ENCODE results near the gene SMARCAL1.
"Not testable (repeated sequence)": the region's sequence is repeated elsewhere in the genome, so short reads cannot be mapped to it uniquely, and the experiment has no call there.

The SMARCAL1 gene

GRCh38 chr2:216412022-216412999 lies at the start of gene SMARCAL1:
Gene SMARCAL1 (plus strand): TSS chr2:216412484. CDS start chr2:216414705, 2,221 bp downstream.
- DNase-seq (ENCODE audit: low read depth): peak; percentile 96

GRCh38 chr2:216362730-216363129 lies 49.6 kb upstream of the SMARCAL1 start:
- DNase-seq (ENCODE audit: low read depth): no peak

- DNase-seq (ENCODE audit: low read depth): no peak
Measured at GRCh38 chr2:216363221-216363620, 49.1 kb upstream of the SMARCAL1 start.

DNA sequence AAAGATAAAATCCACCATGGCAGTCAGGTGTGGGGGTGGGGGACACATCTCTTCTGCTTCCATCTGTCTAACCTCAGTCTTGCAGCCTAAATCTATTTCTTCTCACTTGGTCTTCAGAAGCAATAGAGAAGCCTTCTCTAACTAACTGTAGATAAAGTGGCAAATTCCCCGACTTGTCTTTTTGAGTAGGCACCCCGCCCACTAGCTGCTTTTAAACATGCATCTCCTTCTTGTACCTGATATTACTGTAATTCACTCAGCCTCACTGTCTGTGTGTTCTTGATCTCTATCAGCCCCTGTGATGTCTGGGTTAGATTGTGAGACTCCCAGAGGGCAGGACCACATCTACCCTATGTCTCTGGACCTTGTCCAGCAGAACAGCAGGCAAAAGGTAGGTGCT lies 46.8 kb upstream of the SMARCAL1 start:
- DNase-seq (ENCODE audit: low read depth): no peak

DNA sequence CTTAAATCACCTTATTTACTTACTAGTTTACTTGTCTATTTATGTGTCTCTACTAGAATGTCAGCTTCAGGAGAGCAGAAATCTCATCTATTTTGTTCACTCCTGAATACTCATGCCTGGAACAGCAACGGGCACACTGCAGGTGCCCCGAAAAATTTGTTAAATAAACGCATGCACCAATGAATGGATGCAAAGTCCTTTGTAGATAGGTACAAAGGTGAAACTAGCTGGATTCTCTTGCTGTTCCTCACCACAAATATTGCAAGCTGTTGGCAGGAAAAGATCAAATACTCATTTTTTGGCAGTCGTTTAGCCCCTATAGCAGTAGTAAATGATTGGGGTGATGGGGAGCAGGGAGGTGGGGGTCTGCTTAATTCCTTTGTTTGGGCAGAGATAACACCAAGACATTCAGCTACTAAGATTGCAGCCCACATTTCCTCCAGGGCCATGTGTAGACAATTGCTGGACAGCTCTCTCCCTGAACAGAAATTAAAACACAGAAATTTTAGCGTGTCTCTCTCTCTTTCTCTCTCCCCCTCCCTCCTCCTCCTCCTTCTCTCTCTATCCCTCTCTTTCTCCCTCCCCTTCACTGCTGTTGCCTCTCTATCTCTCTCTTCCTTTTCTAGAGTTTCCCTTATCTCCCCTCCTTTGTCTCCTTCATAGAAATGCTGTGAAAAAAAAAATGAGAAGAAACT lies 45.4 kb upstream of the SMARCAL1 start:
- DNase-seq (ENCODE audit: low read depth): no peak

DNA sequence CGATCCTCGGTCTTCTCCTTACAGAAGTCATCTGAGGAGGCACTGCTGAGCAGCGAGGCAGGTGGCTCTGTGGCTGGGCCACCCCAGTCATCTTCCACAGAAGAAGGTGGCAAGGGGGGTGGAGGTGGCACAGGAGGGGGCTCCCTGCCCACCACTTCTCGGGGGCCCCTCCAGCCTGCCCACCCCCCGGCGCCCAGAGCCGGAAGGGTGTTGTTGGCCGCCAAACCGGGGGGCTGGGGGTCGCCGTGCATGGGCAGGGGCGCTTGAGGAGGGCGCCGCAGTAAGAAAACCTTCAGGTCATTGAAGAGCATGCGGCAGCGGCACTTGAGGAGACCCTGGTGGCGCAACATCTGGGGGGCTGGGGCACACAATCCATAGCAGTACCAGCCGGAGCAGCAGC lies 42.5 kb upstream of the SMARCAL1 start:
- no peak for DNase-seq (ENCODE audit: low read depth)

DNA sequence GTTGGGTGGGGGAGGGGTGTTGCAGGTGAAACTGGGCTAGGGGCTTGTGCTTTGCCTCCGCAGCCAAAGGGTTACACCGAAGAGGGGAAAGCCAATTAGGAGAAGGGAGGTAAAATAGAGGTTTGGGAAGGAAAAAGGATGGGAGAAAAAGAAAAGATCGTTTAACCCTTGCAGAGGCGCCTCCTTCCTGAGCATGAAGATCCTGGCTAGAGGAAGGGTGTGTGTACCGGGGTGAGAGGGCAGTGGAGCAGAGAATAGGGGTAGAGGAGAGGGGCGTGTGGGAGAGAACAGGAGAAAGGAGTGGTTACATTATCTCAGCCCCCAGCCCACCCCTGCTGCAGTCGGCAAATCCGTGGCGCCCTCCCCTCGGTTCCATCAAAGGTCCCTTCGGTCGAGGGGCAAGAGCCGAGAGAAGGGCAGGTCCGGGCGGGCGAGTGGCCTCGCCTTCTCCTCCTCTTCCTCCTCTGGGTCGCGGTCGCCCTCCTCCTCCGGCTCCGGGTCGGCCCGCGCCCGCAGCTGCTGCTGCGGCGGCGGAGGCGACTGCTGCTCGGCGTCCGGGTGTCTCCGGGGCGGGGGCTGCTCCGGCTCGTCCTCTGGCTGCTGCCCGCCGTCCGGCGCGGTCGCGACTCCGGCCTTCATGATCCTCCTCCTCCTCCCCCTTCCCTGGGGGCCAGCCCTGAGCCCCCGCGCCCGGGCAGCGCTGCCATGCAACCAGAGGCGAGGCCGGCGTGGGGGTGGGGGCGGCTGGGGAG lies 41.1 kb upstream of the SMARCAL1 start:
- no peak for DNase-seq (ENCODE audit: low read depth)

DNA sequence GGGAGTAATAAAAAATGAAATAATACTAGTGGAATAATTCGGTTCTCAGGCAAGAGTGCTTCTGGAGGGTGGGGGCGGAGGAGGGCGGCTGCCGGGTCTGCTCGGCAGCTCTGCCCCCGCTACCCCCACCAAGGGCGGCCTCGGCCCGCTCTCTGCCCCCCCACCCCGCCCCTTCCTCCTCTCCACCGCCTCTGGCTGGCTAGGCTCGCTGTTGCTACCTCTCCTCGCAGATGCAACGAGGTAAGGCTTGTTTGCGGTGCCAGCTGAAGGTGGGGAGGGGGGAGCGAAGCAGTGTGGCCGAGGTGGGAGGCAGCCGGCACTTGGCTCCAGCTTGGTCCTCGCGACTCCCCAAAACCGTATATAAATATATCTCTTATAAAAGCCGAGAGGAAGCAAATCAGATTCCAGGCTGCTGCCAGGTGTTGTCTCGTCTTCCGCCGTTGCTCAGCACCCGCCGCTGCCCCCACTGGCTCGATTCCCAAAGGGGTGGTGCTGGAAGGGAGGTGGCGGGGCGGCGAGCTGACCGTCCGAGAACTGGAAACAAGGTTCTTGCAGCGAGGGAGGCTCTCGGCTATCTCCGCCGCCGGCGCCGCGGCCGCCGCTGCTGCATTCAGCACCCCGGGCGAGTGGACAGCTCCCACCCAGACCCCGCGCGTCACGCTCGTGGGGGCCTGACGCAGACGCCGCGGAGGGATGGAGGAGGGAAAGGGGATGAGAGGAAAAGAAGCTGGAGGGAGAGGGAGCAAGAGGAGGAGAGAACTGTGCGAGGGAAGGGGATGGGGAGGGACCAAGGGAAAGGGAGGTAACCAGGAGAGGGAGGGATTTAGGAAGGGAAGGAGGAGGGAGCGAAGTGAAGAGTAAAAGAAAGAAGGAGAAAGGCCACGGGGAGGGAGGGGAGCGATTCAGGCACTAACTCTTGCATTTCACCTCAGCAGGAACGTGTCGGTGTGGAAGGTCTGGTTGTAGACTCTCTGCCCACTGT lies 40.3 kb upstream of the SMARCAL1 start, which contains the start of gene MARCHF4:
MARCHF4 (minus strand) TSS at position 763 of the 982 bp plus-strand sequence. CDS start 2,223 bp downstream, outside the sequence.
- DNase-seq (ENCODE audit: low read depth): peak; percentile 62

- no peak for DNase-seq (ENCODE audit: low read depth)
Measured at GRCh38 chr2:216372761-216373291, 39.5 kb upstream of the SMARCAL1 start.

DNA sequence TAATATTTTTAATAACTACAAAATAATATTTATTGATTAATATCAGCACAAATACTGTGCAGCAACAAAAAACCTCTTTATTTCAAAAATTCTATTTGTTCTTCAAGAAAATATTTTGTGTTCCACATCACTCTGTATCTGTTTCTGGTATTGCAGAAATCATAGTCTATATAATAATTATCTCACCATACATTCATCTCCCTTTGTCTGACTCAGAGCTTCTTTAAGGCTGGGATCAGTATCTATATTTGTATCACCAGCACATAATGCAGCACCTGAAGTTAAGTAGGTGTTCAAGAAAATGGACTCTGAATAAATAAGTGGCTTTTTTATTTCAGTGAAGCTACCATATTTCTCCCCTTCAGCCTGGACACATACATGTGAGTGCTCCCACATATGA lies 38.4 kb upstream of the SMARCAL1 start:
- no peak for DNase-seq (ENCODE audit: low read depth)

DNA sequence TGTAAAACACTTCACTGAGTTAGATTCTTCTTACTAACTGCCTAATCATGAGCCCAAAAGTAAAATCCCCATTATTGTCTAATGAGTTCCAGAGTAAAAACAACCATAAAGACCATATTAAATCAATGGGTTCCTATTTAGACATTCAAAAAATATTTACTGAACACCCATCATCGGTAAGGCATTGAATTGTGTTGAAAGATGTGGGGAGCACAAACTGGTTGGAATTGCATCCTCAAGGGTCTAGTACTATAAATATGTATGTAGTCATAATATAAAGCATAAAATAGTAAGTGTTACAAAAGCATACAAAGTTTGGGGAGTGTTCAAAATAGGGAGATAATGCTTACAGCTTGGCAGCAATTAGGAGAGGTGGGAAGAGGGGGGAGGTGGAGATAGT lies 37.0 kb upstream of the SMARCAL1 start:
- DNase-seq (ENCODE audit: low read depth): no peak

DNA sequence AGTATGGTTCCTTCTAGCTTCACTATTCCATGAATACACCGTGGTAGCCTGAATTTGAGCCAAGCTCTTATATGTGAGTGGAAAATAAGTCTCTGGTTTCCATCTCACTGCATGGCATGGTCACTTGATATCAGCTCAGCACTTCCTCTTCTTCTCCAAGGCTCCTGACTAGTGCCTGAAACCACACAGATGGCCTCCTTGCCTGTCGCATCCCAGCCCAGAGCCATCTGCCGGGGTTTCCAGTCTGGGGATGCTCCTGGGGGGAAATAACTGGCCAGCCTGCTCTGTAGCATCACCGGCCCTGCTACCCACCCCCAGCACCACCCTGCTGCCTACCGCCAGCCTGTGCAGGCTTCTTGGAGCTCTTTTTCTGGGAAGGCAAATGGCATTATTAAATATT lies 32.3 kb upstream of the SMARCAL1 start:
- no peak for DNase-seq (ENCODE audit: low read depth)

- DNase-seq (ENCODE audit: low read depth): not testable (repeated sequence)
Measured at GRCh38 chr2:216384409-216384808, 27.9 kb upstream of the SMARCAL1 start.

GRCh38 chr2:216385478-216385877 lies 26.8 kb upstream of the SMARCAL1 start:
- DNase-seq (ENCODE audit: low read depth): no peak

GRCh38 chr2:216387262-216387661 lies 25.0 kb upstream of the SMARCAL1 start:
- DNase-seq (ENCODE audit: low read depth): no peak

DNA sequence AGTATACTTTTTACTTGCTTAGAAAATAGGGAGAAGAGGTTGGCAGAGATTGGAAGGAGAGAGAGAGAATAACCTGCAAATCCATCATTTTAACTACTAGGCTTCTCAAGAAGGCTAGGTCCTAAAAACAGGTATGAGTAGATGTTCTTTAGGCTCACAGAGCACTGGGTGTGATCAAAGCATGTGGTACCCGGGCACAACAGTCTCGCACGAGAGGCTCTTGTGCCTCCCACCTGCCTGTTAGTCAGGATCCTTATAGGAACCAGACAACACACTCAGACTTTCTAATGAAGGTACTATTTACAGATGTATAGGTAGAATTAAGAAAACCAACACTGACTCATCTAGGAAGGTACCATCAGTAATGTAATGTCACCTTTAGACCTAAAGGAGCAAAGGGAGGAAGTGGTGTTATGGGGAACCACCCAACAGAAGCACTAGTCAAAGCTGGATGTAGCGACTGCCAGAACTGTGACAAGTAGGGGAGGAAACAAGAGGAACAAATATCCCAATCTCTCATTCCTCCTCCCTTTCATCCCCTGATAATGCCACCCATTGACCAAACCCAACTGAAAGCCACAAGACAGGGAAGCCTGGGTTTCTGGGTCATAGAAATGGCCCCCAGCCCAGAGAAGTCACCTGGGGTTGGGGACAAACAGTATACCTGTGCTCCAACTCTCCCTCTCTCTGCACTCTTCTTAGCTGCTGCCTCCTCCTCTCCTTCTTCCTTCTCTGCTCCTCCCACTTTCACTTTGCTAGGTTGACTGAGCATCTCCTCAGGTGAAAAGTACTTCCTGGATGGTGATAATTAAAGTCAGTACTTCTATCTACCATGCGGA lies 24.0 kb upstream of the SMARCAL1 start:
- no peak for DNase-seq (ENCODE audit: low read depth)

GRCh38 chr2:216389570-216389969 lies 22.7 kb upstream of the SMARCAL1 start:
- DNase-seq (ENCODE audit: low read depth): no peak

DNA sequence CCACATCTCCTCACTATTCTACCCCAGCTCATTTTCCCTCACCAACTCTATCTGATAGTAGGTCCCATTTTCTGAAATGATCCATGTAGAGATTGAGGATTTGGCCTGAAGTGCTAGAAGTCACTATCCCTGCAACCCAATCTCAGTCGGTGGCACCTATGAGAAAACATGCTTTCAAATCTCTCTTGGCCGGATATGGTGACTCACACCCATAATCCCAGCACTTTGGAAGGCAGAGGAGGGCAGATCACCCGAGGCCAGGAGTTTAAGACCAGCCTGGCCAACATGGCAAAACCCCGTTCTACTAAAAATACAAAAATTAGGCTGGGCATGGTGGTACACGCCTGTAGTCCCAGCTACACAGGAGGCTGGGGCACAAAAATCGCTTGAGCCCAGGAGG lies 20.9 kb upstream of the SMARCAL1 start:
- DNase-seq (ENCODE audit: low read depth): no peak

- DNase-seq (ENCODE audit: low read depth): no peak
Measured at GRCh38 chr2:216392018-216392562, 20.2 kb upstream of the SMARCAL1 start.

All from activated T-cell treated with anti-CD3 and anti-CD28 coated beads for 48 hours (primary cell).